ENCODE results near the gene HYCC1. TPM values are rescaled to one million over a fixed set of nuclear protein-coding genes. Genes with fewer than 3 reads are reported as not detected.

Gene HYCC1
- total and polyA plus RNA-seq, 2 donors (not counting 1 experiment from before 2014, with no cell fraction given): 7.0 to 40.8 TPM

GRCh38 chr7:23027261-23027660, 13.3 kb upstream of the HYCC1 start:
- H3K27ac Mint-ChIP-seq: no peak overlapping the region
- peaks cover 31% of the 10 kb centered on the region for H3K4me1 Mint-ChIP-seq
- no peaks in the 10 kb centered on the region for H3K79me2 ChIP-seq (ENCODE audit: control insufficient read depth, insufficient read depth, low read length)
- no peak overlapping the region for H3K9ac ChIP-seq (ENCODE audit: low read length)
- DNase-seq: no peak
- no peaks in the 10 kb centered on the region for H3K9me3 Mint-ChIP-seq (ENCODE audit: insufficient read depth)
- CTCF ChIA-PET: interaction anchor here (1.0 to 2.5 kb wide), 3 partner anchors 12 to 466 kb away, joined by 3 to 14 read pairs (median 5); no protein-coding TSS in a partner anchor
- no peaks in the 10 kb centered on the region for H3K27me3 ChIP-seq (replicated peaks in 1 of 4; ENCODE audit: control extremely low read depth in 1 of 4, control insufficient read depth in 3 of 4, insufficient read depth in 4 of 4, low read length in 3 of 4)
- H3K36me3 ChIP-seq (replicated peaks in 1 of 2; ENCODE audit: control extremely low read depth in 1 of 2, control insufficient read depth in 1 of 2, extremely low read depth in 1 of 2, insufficient read depth in 2 of 2, low read length in 1 of 2): no peaks in the 10 kb centered on the region
- ATAC-seq (ENCODE audit: low read depth): no peak
- no peak overlapping the region for H2AFZ ChIP-seq (ENCODE audit: insufficient read depth, low read depth, low read length, poor library complexity, severe bottlenecking)
- POLR2A ChIA-PET: no interaction called here
- no CpG with 5 or more reads among the region's 1 CpG for WGBS (ENCODE audit: insufficient coverage)
- H3K4me2 ChIP-seq (replicated peaks; ENCODE audit: low read depth, low read length, poor library complexity, severe bottlenecking): no peak overlapping the region
- intact Hi-C loops (cut with micrococcal nuclease): no loop called here
- no peak overlapping the region for H3K4me3 ChIP-seq (ENCODE audit: control extremely low read depth in 1 of 5, extremely low read depth in 1 of 5, insufficient read depth in 1 of 5, low read depth in 2 of 5, low read length in 4 of 5)
- H4K20me1 ChIP-seq (ENCODE audit: control insufficient read depth, insufficient read depth, low read length, poor library complexity, severe bottlenecking): no peaks in the 10 kb centered on the region
- H3K4me3 Mint-ChIP-seq: no peak overlapping the region
- H3K4me1 ChIP-seq (ENCODE audit: control insufficient read depth in 2 of 2, insufficient read depth in 2 of 2, low read length in 2 of 2): peaks cover 20 to 36% of the 10 kb centered on the region in 2 donors
- H3K9me3 ChIP-seq (ENCODE audit: control extremely low read depth in 1 of 3, control insufficient read depth in 2 of 3, insufficient read depth in 1 of 3, low read length in 2 of 3): peaks cover 0 to 3% (median under 1%) of the 10 kb centered on the region in 3 donors
- TF ChIP-seq, protein P1, sequence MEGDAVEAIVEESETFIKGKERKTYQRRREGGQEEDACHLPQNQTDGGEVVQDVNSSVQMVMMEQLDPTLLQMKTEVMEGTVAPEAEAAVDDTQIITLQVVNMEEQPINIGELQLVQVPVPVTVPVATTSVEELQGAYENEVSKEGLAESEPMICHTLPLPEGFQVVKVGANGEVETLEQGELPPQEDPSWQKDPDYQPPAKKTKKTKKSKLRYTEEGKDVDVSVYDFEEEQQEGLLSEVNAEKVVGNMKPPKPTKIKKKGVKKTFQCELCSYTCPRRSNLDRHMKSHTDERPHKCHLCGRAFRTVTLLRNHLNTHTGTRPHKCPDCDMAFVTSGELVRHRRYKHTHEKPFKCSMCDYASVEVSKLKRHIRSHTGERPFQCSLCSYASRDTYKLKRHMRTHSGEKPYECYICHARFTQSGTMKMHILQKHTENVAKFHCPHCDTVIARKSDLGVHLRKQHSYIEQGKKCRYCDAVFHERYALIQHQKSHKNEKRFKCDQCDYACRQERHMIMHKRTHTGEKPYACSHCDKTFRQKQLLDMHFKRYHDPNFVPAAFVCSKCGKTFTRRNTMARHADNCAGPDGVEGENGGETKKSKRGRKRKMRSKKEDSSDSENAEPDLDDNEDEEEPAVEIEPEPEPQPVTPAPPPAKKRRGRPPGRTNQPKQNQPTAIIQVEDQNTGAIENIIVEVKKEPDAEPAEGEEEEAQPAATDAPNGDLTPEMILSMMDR (IDR thresholded peaks at IDR 0.05): no peak
- no peak for TF ChIP-seq EZH2 (IDR thresholded peaks at IDR 0.05; ENCODE audit: borderline replicate concordance, insufficient read depth, low read depth, low read length, poor library complexity, severe bottlenecking)
- H3K27ac ChIP-seq (ENCODE audit: low read length in 2 of 2): no peak overlapping the region
- no peaks in the 10 kb centered on the region for H3K27me3 Mint-ChIP-seq

DNA sequence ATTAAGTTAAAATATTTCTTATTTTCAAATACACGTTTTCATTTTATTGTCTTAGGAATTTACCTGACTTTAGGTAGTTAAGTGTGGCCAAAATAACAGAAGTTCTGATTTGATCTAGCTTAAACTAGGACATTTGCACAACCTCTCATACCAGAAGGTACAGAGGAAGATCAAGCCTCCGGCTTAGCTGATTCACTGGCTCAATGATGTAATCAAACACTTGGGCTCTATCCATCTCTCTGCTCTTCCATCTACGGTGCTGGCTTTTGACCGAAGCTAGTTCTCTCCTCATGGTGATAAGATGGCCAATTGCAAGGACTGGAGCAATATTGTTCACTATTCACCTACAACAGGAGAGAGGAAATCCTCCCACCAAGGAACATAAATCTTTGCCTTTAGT, 12.2 kb upstream of the HYCC1 start:
- Histone ChIP-seq H3K27ac (ENCODE audit: low read length in 2 of 2) (peak overlapping the region in 1 of 2 donors; percentile 28), H3K9ac (ENCODE audit: low read length) (no peak overlapping the region), H3K36me3 (replicated peaks in 1 of 2; ENCODE audit: control extremely low read depth in 1 of 2, control insufficient read depth in 1 of 2, extremely low read depth in 1 of 2, insufficient read depth in 2 of 2, low read length in 1 of 2) (no peaks in the 10 kb centered on the region), H4K20me1 (ENCODE audit: control insufficient read depth, insufficient read depth, low read length, poor library complexity, severe bottlenecking) (no peaks in the 10 kb centered on the region), H2AFZ (ENCODE audit: insufficient read depth, low read depth, low read length, poor library complexity, severe bottlenecking) (peak overlapping the region; percentile 34), H3K79me2 (ENCODE audit: control insufficient read depth, insufficient read depth, low read length) (no peaks in the 10 kb centered on the region), H3K4me3 (ENCODE audit: control extremely low read depth in 1 of 5, extremely low read depth in 1 of 5, insufficient read depth in 1 of 5, low read depth in 2 of 5, low read length in 4 of 5) (no peak overlapping the region), H3K4me1 (ENCODE audit: control insufficient read depth in 2 of 2, insufficient read depth in 2 of 2, low read length in 2 of 2) (peaks cover 21 to 36% of the 10 kb centered on the region in 2 donors), H3K9me3 (ENCODE audit: control extremely low read depth in 1 of 3, control insufficient read depth in 2 of 3, insufficient read depth in 1 of 3, low read length in 2 of 3) (peaks cover 2 to 3% (median 3%) of the 10 kb centered on the region in 3 donors), H3K4me2 (replicated peaks; ENCODE audit: low read depth, low read length, poor library complexity, severe bottlenecking) (no peak overlapping the region), H3K27me3 (replicated peaks in 1 of 4; ENCODE audit: control extremely low read depth in 1 of 4, control insufficient read depth in 3 of 4, insufficient read depth in 4 of 4, low read length in 3 of 4) (no peaks in the 10 kb centered on the region)
- ATAC-seq (ENCODE audit: low read depth) (no peak), DNase-seq (no peak)
- ChIA-PET POLR2A (no interaction called here), CTCF (interaction anchor here (0.9 to 2.5 kb wide), 4 partner anchors 11 to 467 kb away, joined by 3 to 14 read pairs (median 5); no protein-coding TSS in a partner anchor)
- H3K4me1 Mint-ChIP-seq: peaks cover 39% of the 10 kb centered on the region
- 100% methylated on average over 1 of the region's 4 CpGs for WGBS (ENCODE audit: insufficient coverage)
- no peak for TF ChIP-seq EZH2 (IDR thresholded peaks at IDR 0.05; ENCODE audit: borderline replicate concordance, insufficient read depth, low read depth, low read length, poor library complexity, severe bottlenecking)
- TF ChIP-seq, protein P1 (IDR thresholded peaks at IDR 0.05): no peak
- no peaks in the 10 kb centered on the region for H3K27me3 Mint-ChIP-seq
- no peak overlapping the region for H3K4me3 Mint-ChIP-seq
- intact Hi-C loops (cut with micrococcal nuclease): no loop called here
- H3K27ac Mint-ChIP-seq: peak overlapping the region; percentile 13
- H3K9me3 Mint-ChIP-seq (ENCODE audit: insufficient read depth): no peaks in the 10 kb centered on the region

Data from B cell (primary cell).